Suppressor macrophage treated with lipopolysaccharide for 4 hours (primary cell): ENCODE results near the gene DNAJA2.

ENCODE experiments used
- DNase-seq: peaks from one replicate; pipeline ENCODE4 v3.0.0-alpha.2; 2020

The DNAJA2 gene

DNA sequence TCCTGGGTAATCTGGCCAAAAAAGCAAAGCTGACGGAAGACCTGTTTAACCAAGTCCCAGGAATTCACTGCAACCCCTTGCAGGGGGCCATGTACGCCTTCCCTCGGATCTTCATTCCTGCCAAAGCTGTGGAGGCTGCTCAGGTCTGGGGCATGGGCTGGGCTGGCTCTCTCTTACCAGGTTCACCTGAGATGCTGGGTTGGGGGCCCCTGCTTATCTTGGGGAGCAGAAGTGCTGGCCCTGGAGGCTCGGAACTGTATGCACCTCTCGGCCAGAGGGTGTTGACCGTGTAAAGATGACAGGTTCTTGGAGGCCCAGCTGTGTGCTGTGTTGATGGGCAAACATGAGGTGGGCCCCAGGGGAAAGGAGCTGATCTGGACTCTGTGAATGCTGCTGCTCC, 49.1 kb downstream of the DNAJA2 start:
- no peak for DNase-seq

DNA sequence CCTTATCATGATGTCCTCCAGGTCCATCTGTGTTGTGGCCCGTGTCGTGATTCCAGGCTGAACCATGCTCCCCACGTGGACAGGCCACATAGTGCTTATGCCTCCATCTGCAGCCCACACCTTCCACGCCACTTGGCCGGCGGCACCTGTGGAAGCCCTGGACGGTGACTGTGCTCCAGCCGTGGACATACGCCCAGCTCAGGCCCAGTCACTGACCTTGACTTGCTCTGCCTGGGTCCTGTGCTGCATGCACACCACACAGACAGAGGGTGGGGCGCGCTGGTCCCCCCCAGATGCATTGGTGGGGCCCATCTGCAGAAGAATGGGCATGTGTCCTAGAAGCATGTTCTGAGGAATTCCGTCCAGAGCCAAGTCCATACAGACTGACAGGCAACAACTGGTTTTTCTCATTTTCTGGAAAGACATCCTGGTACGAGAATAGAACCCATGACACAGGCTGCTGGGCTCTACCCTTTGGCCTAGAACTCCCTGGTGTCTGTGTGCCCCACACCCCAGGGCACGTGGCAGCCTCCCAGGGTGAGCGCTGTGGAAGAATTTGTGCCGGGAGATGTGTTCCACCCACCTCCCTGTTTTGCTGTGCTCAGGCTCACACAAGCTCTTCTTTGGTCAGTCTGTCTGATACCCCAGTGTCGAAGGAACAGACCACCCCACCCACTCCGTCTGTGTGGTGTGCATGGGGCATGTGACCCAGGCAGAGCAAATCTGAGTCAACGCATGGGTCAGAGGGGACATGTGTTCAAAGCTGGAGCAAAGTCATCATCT, 49.8 kb downstream of the DNAJA2 start:
- no peak for DNase-seq

DNA sequence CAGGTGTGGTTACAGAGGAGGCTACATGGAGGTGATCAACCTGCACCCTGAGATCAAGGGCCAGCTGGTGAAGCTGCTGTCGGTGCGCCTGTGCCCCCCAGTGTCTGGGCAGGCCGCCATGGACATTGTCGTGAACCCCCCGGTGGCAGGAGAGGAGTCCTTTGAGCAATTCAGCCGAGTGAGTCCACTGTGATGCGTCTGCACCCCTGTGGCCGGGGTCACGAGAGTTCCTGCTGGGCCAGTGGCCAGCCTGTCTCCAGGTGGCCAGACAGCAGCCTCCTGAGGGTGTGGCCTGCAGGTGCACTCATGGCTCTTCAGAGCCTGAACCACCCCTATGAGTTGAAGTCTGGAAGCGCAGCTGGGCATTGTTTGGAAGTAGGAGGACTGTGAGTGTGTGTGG, 51.2 kb downstream of the DNAJA2 start:
- DNase-seq, result no peak

DNA sequence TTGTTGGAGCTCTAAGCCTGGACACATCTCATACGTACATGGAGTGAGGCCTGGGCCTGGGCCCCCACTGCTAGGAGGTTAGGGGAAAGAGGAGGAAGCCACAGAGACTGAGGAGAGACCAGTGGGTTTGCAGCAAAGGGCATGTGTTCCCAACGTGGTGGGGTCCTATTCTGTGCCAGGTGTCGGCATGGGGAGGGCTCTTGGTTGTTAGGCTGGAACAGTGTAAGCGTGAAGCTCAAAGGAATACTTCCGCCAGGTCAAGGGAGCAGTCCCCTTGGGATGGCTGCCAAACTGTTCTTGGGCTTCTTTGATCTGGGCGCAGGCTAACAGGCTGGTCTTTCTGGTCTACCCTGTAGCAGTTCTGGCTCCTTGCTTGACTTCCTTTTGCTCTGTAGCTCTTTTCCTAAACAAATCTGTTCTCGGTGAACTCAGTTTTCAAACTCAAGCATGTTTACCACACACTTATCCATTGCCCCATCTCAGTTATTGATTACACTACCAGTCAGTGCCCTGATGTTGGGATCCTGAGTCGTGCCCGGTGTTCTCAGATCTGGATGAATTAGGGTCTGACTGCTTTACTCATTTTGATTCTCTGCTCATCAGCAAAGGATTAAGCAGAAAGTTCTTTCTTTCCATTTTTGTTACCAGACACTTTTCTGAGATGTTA, 52.9 kb downstream of the DNAJA2 start:
- no peak for DNase-seq

DNA sequence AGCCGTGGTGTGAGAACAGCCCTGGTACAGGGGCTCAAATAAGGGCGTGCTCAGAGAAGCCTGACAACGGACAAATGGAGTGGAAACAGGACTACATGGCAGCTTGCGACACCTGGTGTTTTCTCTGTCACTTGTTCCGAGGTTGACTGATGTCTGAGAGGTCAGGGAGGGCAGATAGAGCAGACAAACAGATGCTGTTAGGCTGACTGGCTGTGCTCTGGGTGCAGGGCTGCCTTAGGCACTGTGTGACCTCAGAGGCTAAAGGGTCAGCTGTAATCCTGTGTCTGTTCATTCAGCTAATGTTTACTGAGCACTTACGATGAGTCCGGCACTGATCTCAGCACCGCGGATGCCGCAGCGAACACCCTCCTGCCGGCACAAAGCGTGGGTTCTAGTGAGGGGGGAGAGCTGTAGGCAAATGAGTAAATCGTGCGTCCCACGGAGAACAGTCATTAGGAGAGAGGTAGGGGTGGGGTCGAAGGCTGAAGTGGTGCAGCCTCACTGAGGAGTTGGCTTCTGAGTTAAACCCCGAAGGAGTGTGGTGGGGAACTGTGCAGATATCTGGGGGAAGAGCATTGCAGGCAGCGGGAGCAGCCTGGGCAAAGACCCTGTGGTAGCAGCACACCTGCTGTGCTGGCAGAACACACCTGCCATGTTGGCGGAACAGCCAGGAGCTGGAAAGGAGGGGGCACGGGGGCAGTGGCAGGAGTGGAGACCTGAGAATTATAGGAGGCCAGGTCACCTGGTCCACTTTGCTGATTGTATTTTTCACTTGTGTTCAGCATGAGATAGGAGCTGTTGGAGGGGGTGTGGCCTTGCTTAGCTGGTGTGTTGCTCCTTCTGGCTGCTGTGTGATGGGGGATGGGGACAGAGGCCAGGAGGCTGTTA, 54.3 kb downstream of the DNAJA2 start:
- no peak for DNase-seq

DNA sequence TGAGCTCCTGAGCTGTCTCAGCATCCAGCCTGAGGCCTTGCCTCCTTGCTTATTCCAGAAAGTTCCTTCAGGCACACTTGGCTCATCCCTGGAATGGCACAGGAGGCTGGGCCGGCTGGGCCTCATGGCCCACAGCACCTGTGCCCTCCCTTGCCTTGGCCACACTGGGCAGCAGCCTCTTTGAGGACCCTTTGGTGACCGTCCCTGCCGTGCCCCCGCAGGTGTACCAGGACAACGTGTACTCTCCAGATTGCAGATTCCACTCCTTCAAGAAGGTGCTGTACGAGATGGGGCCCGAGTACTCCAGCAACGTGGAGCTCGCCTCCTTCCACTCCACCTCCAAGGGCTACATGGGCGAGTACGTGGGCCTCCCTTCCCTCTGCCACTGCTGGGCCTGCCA, 55.1 kb downstream of the DNAJA2 start:
- DNase-seq, result no peak

DNA sequence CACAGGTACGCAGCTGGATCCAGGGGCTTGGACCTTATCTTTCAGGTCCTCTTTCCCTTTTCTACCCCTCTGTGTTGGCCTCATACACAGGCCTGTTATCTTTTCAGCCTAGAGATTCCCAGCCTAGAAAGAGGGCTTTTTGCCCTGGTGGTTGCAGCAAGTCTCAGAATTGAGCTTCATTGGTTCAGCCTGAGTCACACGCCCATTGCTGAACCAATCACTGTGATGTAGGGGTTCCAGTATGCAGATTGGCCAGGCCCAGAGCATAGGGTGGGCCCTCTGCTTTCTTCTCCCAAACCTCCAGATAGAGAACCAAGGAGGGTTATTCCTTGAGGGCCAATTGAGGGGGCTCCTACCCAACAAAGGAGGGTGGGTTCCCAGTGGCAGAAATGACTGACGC, 56.5 kb downstream of the DNAJA2 start:
- DNase-seq, result no peak

DNA sequence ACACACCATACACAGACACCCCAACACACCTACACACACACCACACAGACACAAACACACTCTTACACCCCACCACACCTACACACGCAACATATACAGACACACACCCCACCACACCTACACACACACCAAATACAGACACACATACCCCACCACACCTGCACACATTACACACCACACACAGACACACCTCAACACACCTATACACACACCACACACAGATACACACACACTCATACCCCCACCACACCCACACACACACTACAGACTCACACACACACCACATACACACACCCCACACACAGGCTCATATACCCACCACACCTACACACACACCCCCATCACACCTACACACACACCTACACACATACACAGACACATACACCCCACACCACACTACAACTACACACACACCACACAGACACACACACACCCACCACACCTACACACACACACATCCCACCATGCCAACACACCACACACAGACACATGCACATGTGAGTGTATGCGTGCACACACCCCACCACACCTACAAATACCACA, 57.9 kb downstream of the DNAJA2 start:
- DNase-seq, result no peak

DNA sequence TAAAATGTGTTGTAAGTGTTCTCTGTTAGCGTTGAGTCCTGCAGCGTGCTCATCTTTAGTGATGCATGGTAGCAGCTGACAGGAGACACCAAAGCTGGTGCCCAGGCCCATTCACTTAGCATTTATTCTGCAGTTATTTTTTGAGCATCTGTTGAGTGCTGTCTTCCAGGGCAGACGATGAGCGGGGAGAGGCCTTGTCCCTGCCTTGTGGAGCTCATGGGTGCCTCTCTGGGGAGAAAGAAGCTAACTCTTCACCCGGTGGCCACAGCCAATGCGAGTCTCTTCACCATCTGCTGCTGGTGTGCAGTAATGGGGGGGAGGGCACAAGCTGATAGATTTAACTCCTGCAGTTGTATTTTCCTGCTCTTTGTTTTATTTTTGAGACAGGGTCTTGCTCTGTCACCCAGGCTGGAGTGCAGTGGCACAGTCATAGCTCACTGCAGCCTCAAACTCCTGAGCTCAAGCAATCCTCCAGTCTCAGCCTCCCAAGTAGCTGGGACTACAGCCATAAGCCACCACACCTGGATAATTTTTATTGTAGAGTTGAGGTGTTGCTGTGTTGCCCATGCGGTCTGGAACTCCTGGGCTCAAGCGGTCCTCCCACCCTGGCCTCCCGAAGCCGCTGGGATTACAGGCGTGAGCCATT, 58.8 kb downstream of the DNAJA2 start:
- no peak for DNase-seq

DNA sequence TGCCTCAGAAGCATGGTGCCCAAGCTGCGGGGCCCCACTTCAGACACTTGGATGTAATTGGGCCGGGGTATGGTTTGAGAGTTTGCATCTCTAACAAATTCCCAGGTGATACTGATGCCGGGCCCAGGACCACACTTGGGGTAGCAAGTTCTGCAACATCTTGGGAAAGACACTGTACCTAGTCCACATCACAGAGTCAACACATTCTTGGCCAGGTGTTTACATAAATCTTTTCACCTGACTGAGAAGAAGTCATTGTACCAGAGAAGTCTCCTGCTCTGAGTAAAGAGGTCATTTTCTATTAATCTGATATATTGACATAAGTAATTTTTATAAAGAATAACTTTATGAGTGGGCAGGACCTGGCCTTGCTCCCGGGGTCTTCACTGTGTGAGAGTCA, 61.8 kb downstream of the DNAJA2 start:
- DNase-seq, result no peak

DNA sequence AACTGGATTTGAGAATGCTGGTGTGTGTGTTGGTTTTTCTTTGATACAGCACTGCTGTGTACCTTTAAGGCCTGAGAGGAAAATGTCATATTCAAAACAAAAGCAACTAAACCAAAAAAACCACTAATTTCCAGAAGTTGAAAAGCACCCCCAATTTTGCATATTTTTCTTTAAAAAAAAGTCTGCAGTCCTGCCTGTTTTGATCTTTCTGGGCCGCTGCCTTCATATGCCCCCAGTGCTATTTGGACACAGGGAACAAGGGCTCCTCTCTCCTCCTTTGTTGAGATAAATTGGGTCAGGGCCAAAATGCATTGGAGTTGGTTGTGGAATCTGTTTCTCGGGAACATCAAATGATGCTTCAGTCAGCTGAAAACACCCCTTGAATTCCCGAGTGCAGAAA, 62.4 kb downstream of the DNAJA2 start:
- no peak for DNase-seq

DNA sequence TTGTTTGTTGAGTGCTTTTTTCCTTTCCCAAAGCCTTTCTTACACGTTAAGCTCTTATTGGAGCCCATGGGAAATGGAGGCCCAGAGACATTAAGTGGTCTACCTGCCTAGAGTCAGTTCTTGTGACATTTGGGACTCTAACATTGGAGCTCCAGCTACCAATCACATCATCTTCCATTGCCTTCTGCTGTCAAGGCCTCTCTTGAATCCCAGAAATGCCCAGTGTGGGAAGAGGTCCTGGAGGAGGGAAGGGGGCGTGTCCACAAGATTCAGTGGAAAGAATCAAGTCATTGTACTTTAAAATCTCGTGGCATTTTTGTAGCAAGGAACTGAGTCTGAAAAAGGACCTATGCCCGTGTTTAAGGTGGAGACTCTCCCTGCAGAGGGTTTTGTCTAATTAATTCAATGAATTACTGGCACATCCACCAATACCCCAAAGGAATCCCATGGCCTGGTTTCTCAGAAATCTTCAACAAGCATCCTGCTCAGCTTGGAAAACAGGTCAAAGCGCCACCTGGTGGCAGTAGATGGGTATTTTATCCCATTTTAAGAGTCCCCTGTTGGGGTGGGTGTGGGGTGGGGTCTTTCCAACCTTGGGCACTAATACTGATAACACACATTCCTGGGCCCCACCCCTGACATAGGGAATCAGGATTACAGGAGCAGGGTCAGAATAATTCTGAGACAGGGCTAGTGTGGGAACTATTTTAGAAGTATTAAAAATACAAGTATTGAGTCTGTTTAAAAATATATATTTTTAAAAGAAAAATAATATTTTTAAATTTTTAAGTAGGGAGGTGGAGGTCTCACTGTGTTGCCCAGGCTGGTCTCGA, 64.7 kb downstream of the DNAJA2 start:
- DNase-seq, result peak; percentile 75

DNA sequence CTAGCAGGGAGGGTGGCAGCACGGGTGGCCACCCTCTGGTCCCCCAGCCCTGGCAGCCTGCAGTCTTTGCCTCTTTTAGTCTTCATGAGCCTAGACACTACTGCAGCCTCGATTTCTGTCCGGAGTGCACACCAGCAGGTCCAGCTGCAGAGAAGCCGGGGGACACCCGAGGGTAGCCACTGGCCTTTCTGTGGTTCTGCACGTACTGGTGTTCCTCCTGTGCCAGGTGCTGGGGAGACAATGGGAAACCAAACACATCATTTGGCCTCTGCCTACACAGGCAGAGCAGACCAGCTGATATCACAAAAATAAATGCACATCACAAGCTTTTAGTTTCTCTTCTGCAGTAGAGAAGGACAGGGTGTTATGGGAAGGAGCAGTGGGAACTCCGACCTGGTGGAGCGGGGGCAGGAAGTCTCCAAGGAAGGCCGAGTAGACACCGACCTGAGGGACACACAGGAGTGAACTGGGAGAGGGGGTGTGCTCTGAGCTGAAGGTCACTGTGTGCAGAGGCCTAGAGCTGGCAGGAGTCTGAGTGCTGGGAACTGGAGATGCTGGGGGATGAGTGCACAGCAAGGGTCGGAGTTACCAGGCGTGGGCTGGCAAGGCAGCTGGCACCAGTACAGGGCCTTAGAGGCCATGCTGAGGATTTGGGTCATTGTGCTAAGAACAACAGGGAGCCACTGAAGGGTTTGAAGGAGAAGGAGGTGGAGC, 66.3 kb downstream of the DNAJA2 start:
- no peak for DNase-seq

DNA sequence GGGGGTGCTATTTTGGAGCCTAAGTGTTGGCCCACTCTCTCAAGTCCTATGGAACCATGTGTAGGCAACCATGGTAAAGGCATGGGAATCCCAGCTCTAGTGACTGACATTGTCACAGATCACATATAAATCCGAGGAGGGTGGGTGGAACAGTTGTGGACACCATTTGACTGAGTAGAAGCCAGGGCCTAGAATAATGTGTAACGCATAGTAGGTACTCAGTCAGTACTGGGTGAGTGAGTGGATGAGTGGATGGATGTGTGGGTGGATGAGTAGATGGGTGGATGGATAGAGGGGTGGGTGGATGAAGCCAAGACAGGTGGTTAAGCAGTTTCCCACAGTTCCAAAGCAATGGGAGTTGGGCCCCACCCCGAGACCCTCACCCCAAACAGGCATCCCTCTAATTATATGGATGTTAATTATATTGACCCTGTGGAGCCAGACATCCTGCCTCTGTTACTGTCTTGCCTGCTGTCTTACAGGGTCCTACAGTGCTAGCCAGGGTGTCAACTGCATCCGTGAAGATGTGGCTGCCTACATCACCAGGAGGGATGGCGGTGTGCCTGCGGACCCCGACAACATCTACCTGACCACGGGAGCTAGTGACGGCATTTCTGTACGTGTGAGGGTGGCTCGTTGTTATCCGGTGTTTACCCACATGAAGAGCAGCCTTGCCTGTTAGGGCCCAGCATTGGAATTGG, 67.0 kb downstream of the DNAJA2 start:
- no peak for DNase-seq
